K562 (cell line): Measurements from ENCODE around the gene DIP2A. TPM values are rescaled to one million over a fixed set of nuclear protein-coding genes. Genes with fewer than 3 reads are reported as not detected.

ENCODE experiments used
- ATF3 ChIP-seq, 2 experiments: fragments of 450-650 bp in 1 of 2; sonication (generic) in 1 of 2; formaldehyde crosslinking in 1 of 2; IDR thresholded peaks in 1 of 2; conservative IDR thresholded peaks in 1 of 2; 2 replicates each; pipeline versions ENCODE4 v1.6.1 to v1.8.1; 2016 to 2023; ENCODE audit warnings: mild to moderate bottlenecking in 2 of 2, moderate library complexity in 2 of 2, inconsistent platforms in 1 of 2, missing genetic modification reagents in 1 of 2
- CBFA2T3 ChIP-seq: fragments of 450-650 bp; IDR thresholded peaks from 2 replicates; pipeline ENCODE4 v1.6.1; 2017
- DEAF1 ChIP-seq: fragments of 450-650 bp; formaldehyde crosslinking; IDR thresholded peaks from 2 replicates; pipeline ENCODE4 v1.4.0; 2020; ENCODE audit warnings: mild to moderate bottlenecking, moderate library complexity
- DPF2 ChIP-seq: fragments of 450-650 bp; IDR thresholded peaks from 2 replicates; pipeline ENCODE4 v1.6.1; 2016
- EP300 ChIP-seq: IDR thresholded peaks from 2 replicates; pipeline ENCODE4 v1.6.1; 2012; ENCODE audit warnings: low read length, improper control_type of control experiment
- ETV5 ChIP-seq: sonication (generic); formaldehyde crosslinking; IDR thresholded peaks from 2 replicates; pipeline ENCODE4 v1.4.0; 2020; ENCODE audit warnings: low read depth, mild to moderate bottlenecking, missing genetic modification reagents
- FOXJ3 ChIP-seq: sonication (generic); formaldehyde crosslinking; IDR thresholded peaks from 2 replicates; pipeline ENCODE4 v1.4.0; 2020; ENCODE audit warnings: mild to moderate bottlenecking, missing genetic modification reagents
- FOXM1 ChIP-seq, 2 experiments: fragments of 450-650 bp in 1 of 2; sonication (generic) in 1 of 2; formaldehyde crosslinking in 1 of 2; IDR thresholded peaks; 2 replicates each; pipeline versions ENCODE4 v1.6.1 to v1.9.0; 2017 to 2022; ENCODE audit warnings: low read depth in 2 of 2, mild to moderate bottlenecking in 2 of 2, missing genetic modification reagents in 1 of 2, moderate library complexity in 1 of 2
- GTF2E2 ChIP-seq: fragments of 200-800 bp; sonication (Bioruptor generic); IDR thresholded peaks from 2 replicates; pipeline ENCODE4 v1.6.1; 2016; ENCODE audit warnings: missing genetic modification characterization, missing compliant biosample characterization
- L3MBTL2 ChIP-seq: fragments of 450-650 bp; IDR thresholded peaks from 2 replicates; pipeline ENCODE4 v1.6.1; 2016; ENCODE audit warnings: mild to moderate bottlenecking, moderate library complexity
- LEF1 ChIP-seq: fragments of 450-650 bp; IDR thresholded peaks from 2 replicates; pipeline ENCODE4 v1.6.1; 2016; ENCODE audit warnings: mild to moderate bottlenecking
- NBN ChIP-seq: fragments of 450-650 bp; IDR thresholded peaks from 2 replicates; pipeline ENCODE4 v1.6.1; 2016; ENCODE audit warnings: low read depth, mild to moderate bottlenecking
- NRF1 ChIP-seq, 2 experiments: fragments of 450-650 bp; IDR thresholded peaks in 1 of 2; conservative IDR thresholded peaks in 1 of 2; 2 replicates each; pipeline ENCODE4 v1.6.1; 2014; ENCODE audit warnings: mild to moderate bottlenecking in 2 of 2
- SIN3A ChIP-seq, 2 experiments: fragments of 150-350 bp in 1 of 2; IDR thresholded peaks; 2 replicates each; pipeline ENCODE4 v1.6.1; 2011 to 2016; ENCODE audit warnings: borderline replicate concordance in 2 of 2, low read depth in 2 of 2, low read length in 2 of 2, mild to moderate bottlenecking in 2 of 2, moderate library complexity in 2 of 2; ENCODE audit not compliant: control insufficient read depth in 1 of 2
- SMAD4 ChIP-seq: fragments of 250-450 bp; sonication (Bioruptor Pico); conservative IDR thresholded peaks from 2 replicates; pipeline ENCODE4 v1.8.0; 2021; ENCODE audit warnings: inconsistent platforms, mild to moderate bottlenecking, moderate library complexity
- SMARCA4 ChIP-seq: fragments of 450-650 bp; IDR thresholded peaks from 2 replicates; pipeline ENCODE4 v1.6.1; 2016
- SMARCE1 ChIP-seq: fragments of 450-650 bp; IDR thresholded peaks from 2 replicates; pipeline ENCODE4 v1.7.1; 2016; ENCODE audit warnings: mild to moderate bottlenecking
- ZBTB2 ChIP-seq: fragments of 450-650 bp; IDR thresholded peaks from 2 replicates; pipeline ENCODE4 v1.6.1; 2016; ENCODE audit warnings: antibody characterized with exemption
- ZNF24 ChIP-seq: fragments of 450-650 bp; IDR thresholded peaks from 2 replicates; pipeline ENCODE4 v1.6.1; 2016
- ZNF584 ChIP-seq: fragments of 200-800 bp; sonication (Bioruptor generic); IDR thresholded peaks from 2 replicates; pipeline ENCODE4 v1.6.1; 2016; ENCODE audit warnings: low read depth, mild to moderate bottlenecking, missing genetic modification characterization, missing compliant biosample characterization
- ZNF644 ChIP-seq: fragments of 200-800 bp; sonication (Bioruptor generic); IDR thresholded peaks from 2 replicates; pipeline ENCODE4 v1.6.1; 2016; ENCODE audit warnings: low read depth, missing genetic modification characterization, missing compliant biosample characterization
- polyA plus RNA-seq, 8 experiments: library from polyadenylated mRNA; depleted of rRNA in 4 of 8; stranded (reverse) in 5 of 8; unstranded in 3 of 8; fragments of >200 nt; fragmentation: Nextera tagmentation in 2 of 8; fragmentation: Illumina TruSeq in 1 of 8; extraction: Ambion mirVana in 2 of 8; extraction: Trizol in 1 of 8; gene quantifications; 2 replicates each; pipeline versions ENCODE4 v1.2.1 to v1.2.3, GENCODE V29; 2011 to 2014; ENCODE audit warnings: inconsistent platforms in 1 of 8, missing spikeins in 1 of 8
- total RNA-seq, 7 experiments: library from RNA; depleted of rRNA in 6 of 7; stranded (reverse); fragments of >200 nt in 6 of 7; fragmentation: Illumina TruSeq in 2 of 7; extraction: Trizol in 2 of 7; gene quantifications; 2 replicates each; pipeline versions ENCODE4 v1.2.1 to v1.2.3, GENCODE V29; 2011 to 2021; ENCODE audit warnings: low replicate concordance in 1 of 7
- TF ChIP-seq, protein P1 (sequence below), 2 experiments: fragments of 200-800 bp in 1 of 2; sonication (Bioruptor generic) in 1 of 2; sonication (generic) in 1 of 2; formaldehyde crosslinking in 1 of 2; IDR thresholded peaks in 1 of 2; conservative IDR thresholded peaks in 1 of 2; 2 replicates each; pipeline versions ENCODE4 v1.5.0 to v1.6.1; 2016 to 2020; ENCODE audit warnings: missing compliant biosample characterization in 1 of 2, missing genetic modification characterization in 1 of 2, missing genetic modification reagents in 1 of 2

Gene DIP2A
- total and polyA plus RNA-seq, 9 of the 15 experiments (the other 6 are each of a cell fraction or from before 2014, with no cell fraction given), result 4.3 to 34.5 (median 20.3) TPM

- peak; percentile 64 to 91; a peak in 2 of 4 replicates for TF ChIP-seq SIN3A (IDR thresholded peaks at IDR 0.05; ENCODE audit: borderline replicate concordance in 2 of 2, control insufficient read depth in 1 of 2, low read depth in 2 of 2, low read length in 2 of 2)
- peak; percentile 76; the same call in 1 of the 2 replicates for TF ChIP-seq ZBTB2
- peak; percentile 91 for TF ChIP-seq ZNF24
- TF ChIP-seq FOXJ3 (CRISPR knock-in tag), result no peak
- TF ChIP-seq ZNF584 (CRISPR knock-in tag), result peak; percentile 66; the same call in 1 of the 2 replicates
- TF ChIP-seq GTF2E2, result peak; percentile 75; the same call in 1 of the 2 replicates
- TF ChIP-seq L3MBTL2, result 0 out of 2 replicates have a peak, but pooled peaks have one; percentile 36
- TF ChIP-seq, protein P1, sequence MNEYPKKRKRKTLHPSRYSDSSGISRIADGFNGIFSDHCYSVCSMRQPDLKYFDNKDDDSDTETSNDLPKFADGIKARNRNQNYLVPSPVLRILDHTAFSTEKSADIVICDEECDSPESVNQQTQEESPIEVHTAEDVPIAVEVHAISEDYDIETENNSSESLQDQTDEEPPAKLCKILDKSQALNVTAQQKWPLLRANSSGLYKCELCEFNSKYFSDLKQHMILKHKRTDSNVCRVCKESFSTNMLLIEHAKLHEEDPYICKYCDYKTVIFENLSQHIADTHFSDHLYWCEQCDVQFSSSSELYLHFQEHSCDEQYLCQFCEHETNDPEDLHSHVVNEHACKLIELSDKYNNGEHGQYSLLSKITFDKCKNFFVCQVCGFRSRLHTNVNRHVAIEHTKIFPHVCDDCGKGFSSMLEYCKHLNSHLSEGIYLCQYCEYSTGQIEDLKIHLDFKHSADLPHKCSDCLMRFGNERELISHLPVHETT (CRISPR knock-in tag; conservative IDR thresholded peaks at IDR 0.05 in 1 of 2, IDR thresholded peaks at IDR 0.05 in 1 of 2), result peak in 1 of 2 experiments; percentile 75; a peak in 1 of 4 replicates
- peak; percentile 56; the same call in 1 of the 2 replicates for TF ChIP-seq ETV5 (CRISPR knock-in tag)
- no peak for TF ChIP-seq NRF1 (conservative IDR thresholded peaks at IDR 0.05 in 1 of 2, IDR thresholded peaks at IDR 0.05 in 1 of 2)
- peak; percentile 48; the same call in 1 of the 2 replicates for TF ChIP-seq NBN
- TF ChIP-seq SMARCE1, result peak; percentile 58
- 0 out of 2 replicates have a peak, but pooled peaks have one; percentile 74 for TF ChIP-seq ZNF644 (tag)
- TF ChIP-seq CBFA2T3, result peak; percentile 99
- TF ChIP-seq DPF2, result peak; percentile 86
- peak; percentile 100 for TF ChIP-seq SMAD4 (CRISPR knock-in tag)
- no peak for TF ChIP-seq DEAF1 (CRISPR knock-in tag)
- TF ChIP-seq ATF3 (IDR thresholded peaks at IDR 0.05), result 0 out of 2 replicates have a peak, but pooled peaks have one; percentile 9
- no peak for TF ChIP-seq ATF3 (CRISPR knock-in tag; conservative IDR thresholded peaks at IDR 0.05)
- peak; percentile 52; the same call in 1 of the 2 replicates for TF ChIP-seq FOXM1 (IDR thresholded peaks at IDR 0.05; ENCODE audit: low read depth)
- TF ChIP-seq FOXM1 (CRISPR knock-in tag; IDR thresholded peaks at IDR 0.05; ENCODE audit: low read depth), result no peak
- TF ChIP-seq SMARCA4, result peak; percentile 77
- TF ChIP-seq EP300, result peak; percentile 80; the same call in 1 of the 2 replicates
- TF ChIP-seq LEF1, result peak; percentile 68
Observed at GRCh38 chr21:46455575-46456385, 2.9 kb upstream of the DIP2A start (continued).
